GM18498 (cell line): Measurements from ENCODE around the gene CNPY2.
"Not testable (repeated sequence)": the region's sequence is repeated elsewhere in the genome, so short reads cannot be mapped to it uniquely, and the experiment has no call there.

ENCODE experiments used
- ATAC-seq: cut with Tn5 transposase; IDR thresholded peaks from one replicate; pipeline ENCODE4 v1.9.1; 2021; ENCODE audit warnings: mild to moderate bottlenecking, moderate library complexity; ENCODE audit not compliant: unreplicated experiment

Gene CNPY2

GRCh38 chr12:56333679-56334489 lies 18.1 kb upstream of the CNPY2 start, which contains the start of gene PAN2:
Gene PAN2, minus strand, starts transcription at chr12:56334000. Its CDS starts 906 bp downstream, at chr12:56333094.
- peak; percentile 93 for ATAC-seq

GRCh38 chr12:56333197-56333678 lies 17.4 kb upstream of the CNPY2 start:
- ATAC-seq: no peak

GRCh38 chr12:56332512-56333196 lies 16.9 kb upstream of the CNPY2 start:
- ATAC-seq: no peak

- ATAC-seq: no peak
These were observed 15.2 kb upstream of the CNPY2 start for GRCh38 chr12:56330936-56331490.

GRCh38 chr12:56326533-56326932 lies 10.7 kb upstream of the CNPY2 start:
- ATAC-seq: no peak

GRCh38 chr12:56326126-56326525 lies 10.3 kb upstream of the CNPY2 start:
- no peak for ATAC-seq

GRCh38 chr12:56324206-56324605 lies 8.4 kb upstream of the CNPY2 start:
- ATAC-seq: no peak

- not testable (repeated sequence) for ATAC-seq
These were observed 5.8 kb upstream of the CNPY2 start for GRCh38 chr12:56321610-56322009.

- no peak for ATAC-seq
These were observed 5.2 kb upstream of the CNPY2 start for GRCh38 chr12:56321027-56321426.

GRCh38 chr12:56317675-56318074 lies 1.9 kb upstream of the CNPY2 start:
- no peak for ATAC-seq

- ATAC-seq: no peak
These were observed 553 bp downstream of the CNPY2 start for GRCh38 chr12:56315249-56315621.

- ATAC-seq: no peak
These were observed 4.8 kb downstream of the CNPY2 start for GRCh38 chr12:56311003-56311402.

- ATAC-seq: no peak
These were observed 7.1 kb downstream of the CNPY2 start for GRCh38 chr12:56308714-56309113.

- no peak for ATAC-seq
These were observed 8.4 kb downstream of the CNPY2 start for GRCh38 chr12:56307221-56307965.

GRCh38 chr12:56304872-56305590 lies 10.8 kb downstream of the CNPY2 start:
- ATAC-seq: no peak

GRCh38 chr12:56304276-56304675 lies 11.5 kb downstream of the CNPY2 start:
- ATAC-seq: no peak

GRCh38 chr12:56300644-56301464 lies 14.9 kb downstream of the CNPY2 start:
- no peak for ATAC-seq

GRCh38 chr12:56299853-56300643 lies 15.7 kb downstream of the CNPY2 start, which contains the start of gene CS:
Gene CS, minus strand, starts transcription at chr12:56300330. Its CDS starts 129 bp downstream, at chr12:56300201.
- ATAC-seq: peak; percentile 92
